ENCODE measurements around the gene COX4I2.
"Not testable (repeated sequence)": the region's sequence is repeated elsewhere in the genome, so short reads cannot be mapped to it uniquely, and the experiment has no call there.

The COX4I2 gene

GRCh38 chr20:31652917-31653396 is 15.2 kb downstream of the COX4I2 start:
- no peak for DNase-seq

GRCh38 chr20:31653561-31653960 is 15.8 kb downstream of the COX4I2 start:
- DNase-seq: no peak

DNA sequence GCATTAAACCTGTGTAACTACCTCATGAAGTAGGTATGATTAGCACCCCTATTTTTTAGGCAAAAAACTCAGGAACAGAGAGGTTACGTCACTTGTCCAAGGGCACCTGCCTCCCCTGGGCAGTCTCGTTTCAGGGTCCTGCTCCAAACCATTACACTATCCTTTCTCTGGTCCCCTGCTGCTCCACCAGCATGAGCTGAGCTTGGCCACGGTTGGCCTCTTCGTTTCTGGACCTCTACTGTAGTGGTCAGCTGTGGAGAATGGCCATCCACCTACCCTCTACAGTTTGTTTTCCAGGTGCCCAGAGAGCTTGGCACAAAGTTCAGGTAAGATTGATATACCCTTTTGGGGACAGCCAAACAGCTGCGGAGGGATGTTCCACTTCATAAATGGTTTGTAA is 16.8 kb downstream of the COX4I2 start:
- no peak for DNase-seq

DNA sequence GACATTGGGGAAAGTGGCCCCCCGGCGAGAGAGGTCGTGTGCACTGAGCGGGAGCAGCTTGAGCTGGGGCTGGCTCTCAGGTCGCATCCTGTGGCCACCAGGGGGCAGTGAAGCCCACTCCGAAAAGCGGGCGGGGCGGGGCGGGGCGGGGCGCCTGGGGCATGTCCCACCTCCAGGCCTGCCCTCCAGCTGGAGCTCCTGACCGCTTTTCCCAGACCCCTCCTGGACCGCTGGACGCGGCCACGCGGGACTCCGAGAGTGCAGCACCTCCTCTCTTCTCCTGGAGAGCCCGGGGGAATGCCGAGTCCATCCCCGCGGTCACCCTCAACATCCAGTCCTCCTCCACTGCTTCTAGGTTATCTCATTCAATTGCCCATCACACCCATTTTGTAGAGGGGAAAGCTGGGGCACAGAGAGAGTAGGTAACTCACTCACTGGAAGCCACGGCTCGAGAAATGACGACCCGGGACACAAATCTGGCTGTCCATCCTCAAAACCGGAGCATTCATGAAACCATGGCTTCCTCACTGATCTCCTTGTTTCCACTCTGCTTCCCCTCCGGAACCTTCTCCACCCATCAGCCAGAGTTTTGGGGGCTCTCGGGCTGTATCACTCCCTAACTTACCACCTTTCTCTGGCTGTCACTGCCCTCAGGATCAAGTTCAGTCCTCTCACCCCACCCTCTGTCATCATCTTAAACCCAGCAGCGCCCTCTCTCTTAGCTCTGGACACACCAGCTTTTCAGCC is 24.1 kb downstream of the COX4I2 start:
- DNase-seq: peak; percentile 79

DNA sequence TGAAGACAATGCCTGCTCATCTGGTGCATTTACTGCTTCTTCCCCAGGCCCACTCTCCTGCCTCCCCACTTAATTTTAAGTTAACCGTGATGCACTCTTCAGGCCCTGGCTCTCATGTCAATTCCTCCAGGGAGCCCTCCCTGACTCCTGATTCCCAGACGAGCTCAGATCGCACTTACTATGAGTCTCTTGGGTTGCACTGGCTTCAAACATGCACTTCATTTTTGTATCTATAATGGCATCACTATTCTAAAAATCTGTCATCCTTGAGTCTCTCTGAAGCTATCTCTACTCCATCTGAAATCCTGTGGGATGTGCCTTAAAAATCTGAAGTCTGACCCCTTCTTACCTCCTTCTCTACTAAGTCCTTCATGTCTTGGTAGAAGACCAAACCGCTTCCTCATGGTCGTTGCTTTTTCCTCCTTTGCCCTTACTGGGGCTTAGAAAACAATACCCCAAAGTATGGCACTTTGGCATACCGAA is 24.7 kb downstream of the COX4I2 start:
- no peak for DNase-seq

- no peak for DNase-seq
These were observed 25.8 kb downstream of the COX4I2 start for GRCh38 chr20:31663524-31663837.

DNA sequence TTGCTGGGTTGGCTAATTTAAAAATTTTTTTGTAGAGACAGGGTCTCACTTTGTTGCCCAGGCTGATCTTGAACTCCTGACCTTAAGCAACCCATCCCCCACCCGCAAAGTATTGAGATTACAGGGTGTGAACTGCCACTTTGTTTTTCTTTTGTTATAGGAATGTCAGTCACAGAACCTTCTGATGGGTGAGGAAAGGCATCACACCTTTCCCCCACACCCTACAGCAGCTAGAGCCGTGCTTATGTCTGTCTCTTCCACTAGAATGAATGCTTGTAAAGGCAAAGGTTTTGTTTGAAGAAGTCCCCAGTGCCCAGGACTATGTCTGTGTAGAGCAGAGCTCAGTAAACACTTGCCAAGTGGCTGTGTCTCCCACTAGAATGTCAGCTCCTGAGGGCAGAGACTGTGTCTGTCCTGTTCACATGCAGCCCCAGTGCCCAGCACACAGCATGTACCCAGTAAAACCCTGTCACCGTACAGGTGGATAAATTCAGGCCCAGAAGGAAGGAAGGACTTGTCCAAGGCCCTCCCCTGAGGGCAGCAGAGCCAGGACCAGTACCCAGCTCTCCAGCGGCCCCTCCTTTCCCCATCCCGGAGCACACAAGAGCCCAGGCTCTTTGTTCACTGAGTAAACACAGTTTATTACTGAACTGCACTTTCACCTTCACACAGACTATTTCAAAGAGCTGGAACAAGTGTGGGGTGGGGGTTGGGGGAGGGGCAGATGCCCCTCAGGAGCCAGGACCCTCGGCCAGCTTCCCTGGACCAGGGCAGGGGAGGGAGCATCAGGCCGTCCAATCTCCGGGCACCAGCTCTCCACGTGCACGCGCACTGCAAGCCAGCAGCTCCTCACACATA is 26.4 kb downstream of the COX4I2 start:
- no peak for DNase-seq

DNA sequence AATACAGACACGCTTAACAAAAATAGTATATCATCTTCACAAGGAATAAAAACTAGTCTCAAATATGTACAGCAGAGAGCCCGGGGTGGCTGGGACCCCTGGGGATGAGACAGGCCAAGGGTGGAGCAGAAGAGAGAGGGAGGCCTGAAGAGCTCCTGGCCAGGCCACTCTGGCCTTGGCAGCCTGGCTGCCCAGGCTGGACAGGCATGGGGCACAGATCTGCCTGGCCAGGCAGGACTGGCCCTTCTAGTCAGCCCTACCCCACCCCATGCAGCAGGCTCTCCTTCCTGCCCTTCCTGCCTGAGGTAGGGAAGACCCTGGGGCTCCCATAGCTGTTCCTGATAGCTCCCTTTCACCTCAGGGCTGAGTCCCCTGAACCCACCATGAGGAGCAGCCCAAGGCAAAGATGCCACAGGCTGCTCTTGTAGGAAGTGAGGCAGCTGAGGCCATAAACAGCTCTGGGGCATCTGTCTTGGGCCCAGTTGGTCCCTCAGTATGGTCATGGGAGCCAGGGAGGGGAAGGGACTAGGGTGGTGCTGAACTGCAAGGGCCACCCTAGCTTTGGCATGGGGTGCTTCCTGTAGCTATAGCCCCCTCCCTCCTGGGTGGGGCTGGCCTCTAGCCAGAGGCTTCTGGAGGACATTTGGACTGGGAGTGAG is 27.1 kb downstream of the COX4I2 start:
- DNase-seq: no peak

GRCh38 chr20:31665753-31666152 is 28.0 kb downstream of the COX4I2 start:
- no peak for DNase-seq

DNA sequence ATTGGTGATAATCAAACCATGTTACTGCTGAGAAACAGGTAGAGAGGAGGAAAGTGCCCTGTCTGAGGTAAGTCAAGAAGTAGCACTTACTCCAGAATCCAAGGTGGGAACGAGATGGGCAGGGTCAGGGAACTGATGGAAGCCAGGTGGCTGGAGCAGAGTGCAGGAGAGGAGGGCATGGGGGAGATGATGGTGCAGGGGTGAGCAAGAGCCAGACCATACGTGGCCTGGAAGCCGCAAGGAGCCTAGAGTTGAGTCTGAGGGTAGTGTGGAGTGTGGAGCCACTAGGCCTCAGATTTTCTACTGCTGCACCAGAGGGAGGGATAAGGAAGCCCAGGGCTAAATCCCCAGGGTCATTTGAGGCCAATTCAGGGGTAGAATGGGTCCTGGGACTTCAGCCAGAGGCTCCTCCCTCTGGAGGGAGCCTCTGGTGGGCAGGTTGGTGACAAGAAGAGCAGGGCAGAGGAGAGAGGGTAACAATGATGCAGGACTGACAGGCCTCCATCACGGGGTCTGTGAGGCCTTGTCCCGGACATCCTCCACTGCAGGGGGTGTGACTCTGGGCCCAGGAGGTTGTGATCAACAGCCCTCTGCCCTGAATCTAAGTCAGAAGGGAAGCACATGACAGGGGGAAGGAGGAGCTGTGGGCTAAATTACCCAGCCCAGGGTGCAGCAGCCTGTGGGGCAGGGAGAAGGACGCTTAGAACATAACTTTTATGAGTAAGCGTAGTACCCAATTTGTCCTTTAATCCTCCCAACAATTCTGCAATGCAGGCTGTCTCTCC is 28.7 kb downstream of the COX4I2 start:
- no peak for DNase-seq

GRCh38 chr20:31667315-31668285 is 29.9 kb downstream of the COX4I2 start:
- no peak for DNase-seq

DNA sequence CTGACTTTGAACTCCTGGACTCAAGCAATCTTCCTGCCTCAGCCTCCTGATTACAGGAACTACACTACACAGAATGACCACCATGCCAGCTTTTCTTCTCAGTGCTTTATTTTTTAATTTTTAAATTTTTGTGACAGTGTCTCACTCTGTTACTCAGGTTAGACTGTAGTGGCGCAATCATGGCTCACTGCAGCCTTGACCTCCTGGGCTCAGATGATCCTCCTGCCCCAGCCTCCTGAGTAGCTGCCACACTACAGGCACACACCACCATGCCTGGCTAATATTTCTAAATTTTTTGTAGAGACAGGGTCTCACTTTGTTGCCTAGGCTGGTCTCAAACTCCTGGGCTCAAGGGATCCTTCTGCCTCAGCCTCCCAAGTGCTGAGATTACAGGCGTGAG is 31.2 kb downstream of the COX4I2 start:
- not testable (repeated sequence) for DNase-seq

GRCh38 chr20:31669876-31670275 is 32.2 kb downstream of the COX4I2 start:
- DNase-seq: no peak

- DNase-seq: no peak
These were observed 32.9 kb downstream of the COX4I2 start for GRCh38 chr20:31670371-31671228.

GRCh38 chr20:31671324-31671723 is 33.6 kb downstream of the COX4I2 start:
- no peak for DNase-seq

DNA sequence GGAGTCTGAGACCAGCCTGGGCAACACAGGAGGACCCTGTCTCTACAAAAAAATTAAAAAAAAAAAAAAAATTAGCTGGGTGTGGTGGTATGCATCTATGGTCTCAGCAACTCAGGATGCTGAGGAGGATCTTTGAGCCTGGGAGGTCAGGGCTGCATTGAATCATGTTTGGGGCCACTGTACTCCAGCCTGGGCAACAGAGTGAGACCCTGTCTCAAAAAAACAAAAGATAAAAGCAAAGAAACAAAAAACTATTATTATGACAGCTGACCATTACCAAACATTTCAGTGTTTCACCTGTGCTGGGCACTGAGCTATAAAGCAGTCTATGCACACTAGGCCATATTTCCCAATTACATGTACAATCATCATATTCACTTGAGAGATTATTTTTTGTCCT is 35.7 kb downstream of the COX4I2 start:
- DNase-seq: no peak

- no peak for DNase-seq
These were observed 36.3 kb downstream of the COX4I2 start for GRCh38 chr20:31673943-31674463.

DNA sequence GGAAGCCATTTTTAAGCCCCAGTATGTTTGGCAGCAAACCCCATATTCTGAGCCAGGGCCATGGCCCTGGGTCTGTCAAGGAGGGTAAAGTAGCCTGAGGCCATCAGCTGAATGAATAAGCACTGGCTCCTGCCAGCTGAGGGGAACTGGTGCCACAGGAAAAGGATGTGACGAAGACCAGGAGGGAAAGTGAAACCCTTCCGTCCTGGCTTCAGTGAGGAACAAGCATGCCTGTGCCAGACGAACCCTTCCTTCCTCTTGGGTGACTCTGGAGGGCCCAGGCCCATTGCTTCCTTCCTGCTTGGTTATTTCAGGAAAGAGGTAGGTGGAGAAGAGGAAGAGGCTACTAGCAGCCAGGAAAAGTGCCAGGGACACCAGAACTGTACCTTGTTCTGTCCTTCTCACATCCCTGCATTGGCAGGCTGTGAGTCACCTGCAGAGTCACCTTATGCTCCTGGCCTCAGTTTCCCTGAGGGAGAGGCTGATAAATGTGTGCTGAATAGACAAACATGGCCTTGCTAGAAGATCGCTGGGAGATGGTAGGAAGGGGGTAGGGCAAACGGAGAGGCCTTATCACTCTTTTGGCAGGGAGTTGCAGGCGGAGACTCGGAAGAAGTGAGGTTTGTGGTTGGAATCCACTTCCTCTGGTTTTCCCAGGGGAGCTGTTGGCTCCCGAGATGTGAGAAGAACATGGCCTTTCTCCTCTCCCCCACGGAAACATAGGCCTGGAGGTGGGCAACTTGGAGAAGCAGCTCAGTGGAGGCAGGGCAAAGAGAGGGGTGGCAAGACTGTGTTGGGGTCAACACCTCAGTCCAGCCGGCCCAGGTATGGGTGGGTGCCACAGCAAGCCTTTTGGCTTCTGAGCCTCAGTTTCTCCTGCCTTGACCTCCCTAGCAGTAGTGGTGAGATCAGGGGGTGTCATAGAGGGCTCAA is 37.4 kb downstream of the COX4I2 start:
- no peak for DNase-seq

Data from right kidney (tissue), 1 donor.